ENCODE measurements around the gene SH3BGR. TPM values are rescaled to one million over a fixed set of nuclear protein-coding genes. Genes with fewer than 3 reads are reported as not detected.

Gene SH3BGR
- total and polyA plus RNA-seq, 7 experiments from 2014 or later: 0.94 to 3.7 (median 1.7) TPM

- Histone ChIP-seq H3K4me1 (ENCODE audit: control insufficient read depth in 2 of 2, insufficient read depth in 2 of 2, low read length in 2 of 2) (no peaks in the 10 kb centered on the region), H3K9me3 (ENCODE audit: control insufficient read depth in 2 of 3, low read length in 3 of 3) (no peaks in the 10 kb centered on the region), H3K27me3 (ENCODE audit: control insufficient read depth in 2 of 2, insufficient read depth in 2 of 2, low read length in 2 of 2) (no peaks in the 10 kb centered on the region), H3K36me3 (ENCODE audit: control insufficient read depth in 2 of 3, insufficient read depth in 3 of 3, low read length in 3 of 3) (no peaks in the 10 kb centered on the region), H3K4me3 (ENCODE audit: low read length) (no peak overlapping the region), H3K27ac (ENCODE audit: low read depth, low read length) (no peak overlapping the region)
- ATAC-seq (no peak), DNase-seq (no peak)
- Mint-ChIP-seq H3K4me3 (no peak overlapping the region), H3K36me3 (no peaks in the 10 kb centered on the region), H3K4me1 (no peaks in the 10 kb centered on the region), H3K9me3 (peaks cover 0 to 2% (median 0%) of the 10 kb centered on the region in 11 donors), H3K27me3 (peaks cover 5 to 22% (median 14%) of the 10 kb centered on the region in 5 donors), H3K27ac (no peak overlapping the region)
- intact Hi-C loops (cut with micrococcal nuclease): no loop called here
- CTCF ChIA-PET: no interaction called here
- POLR2A ChIA-PET: no interaction called here
Measured at GRCh38 chr21:39430457-39430856, 21.3 kb upstream of the SH3BGR start.

DNA sequence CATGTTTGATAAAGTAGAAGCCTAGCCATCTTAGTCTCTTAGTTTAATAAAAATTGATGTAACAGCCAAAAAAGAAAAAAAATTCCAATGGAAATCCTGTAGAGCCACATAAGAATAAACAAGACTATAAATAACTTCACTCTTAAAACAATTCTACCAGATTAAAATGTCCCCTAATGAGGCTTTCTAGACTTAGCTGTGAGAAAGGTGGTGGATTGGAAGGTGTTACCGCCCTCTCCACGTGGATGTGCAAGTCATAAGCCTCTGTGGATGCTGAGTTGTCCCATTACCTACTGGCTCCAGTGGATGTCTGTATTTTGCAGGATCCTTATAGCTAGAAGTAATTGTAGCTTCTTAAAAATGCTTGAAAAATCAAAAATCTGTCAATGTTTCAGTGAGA, 20.8 kb upstream of the SH3BGR start:
- H3K36me3 Mint-ChIP-seq: no peaks in the 10 kb centered on the region
- ATAC-seq (no peak), DNase-seq (no peak)
- no peak overlapping the region for H3K27ac ChIP-seq (ENCODE audit: low read depth, low read length)
- H3K9me3 Mint-ChIP-seq: peaks cover 0 to 2% (median 0%) of the 10 kb centered on the region in 11 donors
- no peak overlapping the region for H3K27ac Mint-ChIP-seq
- no peaks in the 10 kb centered on the region for H3K4me1 Mint-ChIP-seq
- H3K4me3 Mint-ChIP-seq: no peak overlapping the region
- ChIA-PET CTCF (no interaction called here), POLR2A (interaction anchor here (0.5 kb wide), 1 partner anchor 9 kb away, joined by 3 read pairs; no protein-coding TSS in a partner anchor)
- no peaks in the 10 kb centered on the region for H3K27me3 ChIP-seq (ENCODE audit: control insufficient read depth in 2 of 2, insufficient read depth in 2 of 2, low read length in 2 of 2)
- H3K36me3 ChIP-seq (ENCODE audit: control insufficient read depth in 2 of 3, insufficient read depth in 3 of 3, low read length in 3 of 3): no peaks in the 10 kb centered on the region
- intact Hi-C loops (cut with micrococcal nuclease): no loop called here
- no peak overlapping the region for H3K4me3 ChIP-seq (ENCODE audit: low read length)
- peaks cover 5 to 22% (median 14%) of the 10 kb centered on the region in 5 donors for H3K27me3 Mint-ChIP-seq
- H3K9me3 ChIP-seq (ENCODE audit: control insufficient read depth in 2 of 3, low read length in 3 of 3): no peaks in the 10 kb centered on the region
- no peaks in the 10 kb centered on the region for H3K4me1 ChIP-seq (ENCODE audit: control insufficient read depth in 2 of 2, insufficient read depth in 2 of 2, low read length in 2 of 2)

- H3K27me3 ChIP-seq (ENCODE audit: control insufficient read depth in 2 of 2, insufficient read depth in 2 of 2, low read length in 2 of 2): no peaks in the 10 kb centered on the region
- no peak overlapping the region for H3K27ac ChIP-seq (ENCODE audit: low read depth, low read length)
- no peak overlapping the region for H3K4me3 Mint-ChIP-seq
- ATAC-seq (no peak), DNase-seq (no peak)
- ChIA-PET CTCF (no interaction called here), POLR2A (no interaction called here)
- H3K9me3 ChIP-seq (ENCODE audit: control insufficient read depth in 2 of 3, low read length in 3 of 3): no peaks in the 10 kb centered on the region
- no peaks in the 10 kb centered on the region for H3K4me1 ChIP-seq (ENCODE audit: control insufficient read depth in 2 of 2, insufficient read depth in 2 of 2, low read length in 2 of 2)
- H3K4me1 Mint-ChIP-seq: no peaks in the 10 kb centered on the region
- peaks cover 24 to 41% (median 26%) of the 10 kb centered on the region in 5 donors for H3K27me3 Mint-ChIP-seq
- H3K36me3 ChIP-seq (ENCODE audit: control insufficient read depth in 2 of 3, insufficient read depth in 3 of 3, low read length in 3 of 3): no peaks in the 10 kb centered on the region
- H3K9me3 Mint-ChIP-seq: peaks cover 0 to 5% (median 0%) of the 10 kb centered on the region in 11 donors
- no peak overlapping the region for H3K27ac Mint-ChIP-seq
- H3K4me3 ChIP-seq (ENCODE audit: low read length): no peak overlapping the region
- intact Hi-C loops (cut with micrococcal nuclease): no loop called here
- H3K36me3 Mint-ChIP-seq: peaks cover 0 to 6% (median 5%) of the 10 kb centered on the region in 5 donors
Measured at GRCh38 chr21:39434950-39435349, 16.8 kb upstream of the SH3BGR start.

GRCh38 chr21:39439232-39439631, 12.5 kb upstream of the SH3BGR start:
- intact Hi-C loops (cut with micrococcal nuclease): no loop called here
- peaks cover 0 to 5% (median 0%) of the 10 kb centered on the region in 11 donors for H3K9me3 Mint-ChIP-seq
- no peaks in the 10 kb centered on the region for H3K9me3 ChIP-seq (ENCODE audit: control insufficient read depth in 2 of 3, low read length in 3 of 3)
- ChIA-PET CTCF (no interaction called here), POLR2A (interaction anchor here (0.7 kb wide), 1 partner anchor 8 kb away, joined by 3 read pairs; no protein-coding TSS in a partner anchor)
- no peaks in the 10 kb centered on the region for H3K4me1 ChIP-seq (ENCODE audit: control insufficient read depth in 2 of 2, insufficient read depth in 2 of 2, low read length in 2 of 2)
- no peak overlapping the region for H3K4me3 Mint-ChIP-seq
- no peak overlapping the region for H3K27ac ChIP-seq (ENCODE audit: low read depth, low read length)
- no peak overlapping the region for H3K4me3 ChIP-seq (ENCODE audit: low read length)
- ATAC-seq (no peak), DNase-seq (no peak)
- H3K4me1 Mint-ChIP-seq: peaks cover 0 to 6% (median 0%) of the 10 kb centered on the region in 7 donors
- no peak overlapping the region for H3K27ac Mint-ChIP-seq
- H3K36me3 ChIP-seq (ENCODE audit: control insufficient read depth in 2 of 3, insufficient read depth in 3 of 3, low read length in 3 of 3): no peaks in the 10 kb centered on the region
- H3K27me3 Mint-ChIP-seq: peaks cover 22 to 52% (median 34%) of the 10 kb centered on the region in 5 donors
- peaks cover 0 to 6% (median 5%) of the 10 kb centered on the region in 5 donors for H3K36me3 Mint-ChIP-seq
- H3K27me3 ChIP-seq (ENCODE audit: control insufficient read depth in 2 of 2, insufficient read depth in 2 of 2, low read length in 2 of 2): peaks cover 0 to 5% of the 10 kb centered on the region in 2 donors

DNA sequence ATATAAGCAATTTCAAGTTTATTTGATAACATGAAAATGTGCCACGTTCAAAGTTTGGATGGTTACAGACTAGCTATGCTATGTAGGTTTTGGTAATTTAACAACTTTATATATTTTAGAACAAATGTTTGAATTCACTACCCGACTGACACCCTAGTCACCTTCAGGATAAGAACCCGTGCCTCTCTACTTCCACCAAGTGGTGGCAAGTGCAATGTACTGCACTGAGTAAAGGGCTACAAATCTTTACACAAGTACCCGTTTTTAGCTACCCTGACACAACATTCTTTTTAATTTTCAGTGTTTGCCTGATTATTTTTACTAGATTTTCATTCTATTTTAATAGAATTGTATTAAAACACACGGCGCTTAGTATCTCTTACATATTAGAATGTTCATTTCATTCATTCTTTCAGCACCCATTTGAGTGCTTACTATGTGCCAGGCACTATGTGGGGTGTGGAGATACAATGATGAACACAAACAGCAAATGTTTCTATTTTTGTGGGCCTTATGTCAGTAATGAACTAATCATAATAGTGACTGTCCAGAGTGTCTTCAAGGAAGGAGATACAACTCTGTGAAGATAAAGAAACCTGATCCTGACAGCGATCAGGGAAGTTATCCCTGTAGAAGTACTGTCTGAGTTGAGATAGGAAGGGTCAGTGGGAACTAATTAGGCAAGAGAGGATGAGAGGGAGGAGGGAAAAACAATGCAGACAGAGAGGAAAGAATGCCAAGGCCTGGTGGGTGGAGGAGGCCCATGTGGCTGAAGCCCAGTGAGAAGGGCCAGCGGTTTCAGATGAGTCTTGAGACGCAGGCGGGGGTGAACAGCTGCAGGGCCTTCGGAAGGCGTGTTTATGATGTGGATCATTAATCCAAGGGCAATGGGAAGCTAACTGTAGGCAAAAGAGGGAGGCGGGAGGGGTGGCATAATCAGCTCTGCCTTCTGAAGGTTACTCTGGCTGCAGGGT, 10.0 kb upstream of the SH3BGR start:
- H3K4me3 ChIP-seq (ENCODE audit: low read length): no peak overlapping the region
- ATAC-seq (peak; percentile 58), DNase-seq (peak in 7 of 9 donors; percentile 2 to 43 (median 33))
- Mint-ChIP-seq H3K4me3 (no peak overlapping the region), H3K4me1 (peaks cover 8 to 26% (median 13%) of the 10 kb centered on the region in 7 donors), H3K27me3 (peaks cover 22 to 57% (median 32%) of the 10 kb centered on the region in 5 donors), H3K36me3 (peaks cover 0 to 6% (median 5%) of the 10 kb centered on the region in 5 donors), H3K27ac (peak overlapping the region in 1 of 9 donors; percentile 1), H3K9me3 (peaks cover 0 to 5% (median 0%) of the 10 kb centered on the region in 11 donors)
- intact Hi-C loops (cut with micrococcal nuclease): loop anchor here (1.0 to 5.0 kb wide), 2 partner anchors 707 to 934 kb away; no protein-coding TSS in a partner anchor
- peaks cover 11 to 13% of the 10 kb centered on the region in 2 donors for H3K4me1 ChIP-seq (ENCODE audit: control insufficient read depth in 2 of 2, insufficient read depth in 2 of 2, low read length in 2 of 2)
- ChIA-PET CTCF (interaction anchor here (0.5 to 1.0 kb wide), 4 partner anchors 28 to 189 kb away, joined by 3 to 5 read pairs (median 4); no protein-coding TSS in a partner anchor), POLR2A (no interaction called here)
- no peaks in the 10 kb centered on the region for H3K9me3 ChIP-seq (ENCODE audit: control insufficient read depth in 2 of 3, low read length in 3 of 3)
- H3K27me3 ChIP-seq (ENCODE audit: control insufficient read depth in 2 of 2, insufficient read depth in 2 of 2, low read length in 2 of 2): peaks cover 0 to 5% of the 10 kb centered on the region in 2 donors
- no peaks in the 10 kb centered on the region for H3K36me3 ChIP-seq (ENCODE audit: control insufficient read depth in 2 of 3, insufficient read depth in 3 of 3, low read length in 3 of 3)
- H3K27ac ChIP-seq (ENCODE audit: low read depth, low read length): no peak overlapping the region

- Mint-ChIP-seq H3K27me3 (peaks cover 5 to 47% (median 16%) of the 10 kb centered on the region in 5 donors), H3K4me1 (peaks cover 8 to 26% (median 14%) of the 10 kb centered on the region in 7 donors), H3K4me3 (peak overlapping the region; percentile 91 to 99 (median 94)), H3K9me3 (peaks cover 0 to 4% (median 0%) of the 10 kb centered on the region in 11 donors), H3K36me3 (no peaks in the 10 kb centered on the region), H3K27ac (peak overlapping the region; percentile 85 to 98 (median 91))
- no peak for ATAC-seq
- H3K4me3 ChIP-seq (ENCODE audit: low read length): peak overlapping the region; percentile 83
- ChIA-PET POLR2A (no interaction called here), CTCF (interaction anchor here (0.6 kb wide), 1 partner anchor 305 kb away, joined by 4 read pairs; no protein-coding TSS in a partner anchor)
- intact Hi-C loops (cut with micrococcal nuclease): loop anchor here (1.0 to 5.0 kb wide), 11 partner anchors 56 to 1882 kb away; partner anchors contain the start of genes PSMG1 (in 2 of the 2), BRWD1 (in 1 of the 2), ETS2 (in 1 of the 2) and HMGN1 (in 1 of the 2)
- H3K4me1 ChIP-seq (ENCODE audit: control insufficient read depth in 2 of 2, insufficient read depth in 2 of 2, low read length in 2 of 2): peaks cover 11 to 13% of the 10 kb centered on the region in 2 donors
- DNase-seq: peak in 1 of 9 donors; percentile 0
- H3K9me3 ChIP-seq (ENCODE audit: control insufficient read depth in 2 of 3, low read length in 3 of 3): no peaks in the 10 kb centered on the region
- H3K27ac ChIP-seq (ENCODE audit: low read depth, low read length): peak overlapping the region; percentile 76
- no peaks in the 10 kb centered on the region for H3K36me3 ChIP-seq (ENCODE audit: control insufficient read depth in 2 of 3, insufficient read depth in 3 of 3, low read length in 3 of 3)
- H3K27me3 ChIP-seq (ENCODE audit: control insufficient read depth in 2 of 2, insufficient read depth in 2 of 2, low read length in 2 of 2): peaks cover 0 to 5% of the 10 kb centered on the region in 2 donors
Measured at GRCh38 chr21:39444421-39445180, 7.2 kb upstream of the SH3BGR start.

Measured in naive thymus-derived CD4-positive, alpha-beta T cell (primary cell).